Hepatocyte (in vitro differentiated cells): ENCODE data around the gene ARSG.

ENCODE experiments used
- CTCF ChIP-seq: fragments of 200-600 bp; sonication (generic); IDR thresholded peaks from 2 replicates; pipeline ENCODE4 v1.5.1; 2016; ENCODE audit warnings: antibody characterized with exemption, mild to moderate bottlenecking; ENCODE audit not compliant: poor library complexity
- EZH2 ChIP-seq: fragments of 200-600 bp; sonication (generic); IDR thresholded peaks from 2 replicates; pipeline ENCODE4 v1.6.1; 2016; ENCODE audit warnings: antibody characterized with exemption, mild to moderate bottlenecking, borderline replicate concordance
- EZH2phosphoT487 ChIP-seq: fragments of 200-600 bp; sonication (generic); IDR thresholded peaks from one replicate; pipeline ENCODE4 v1.6.1; 2018; ENCODE audit warnings: antibody characterized with exemption, mild to moderate bottlenecking, low read depth, moderate library complexity; ENCODE audit not compliant: unreplicated experiment, severe bottlenecking

GRCh38 chr17:68453991-68454665 is 162.8 kb downstream of the ARSG start:
- TF ChIP-seq CTCF = no peak
- TF ChIP-seq EZH2 = no peak
- TF ChIP-seq EZH2phosphoT487 = no peak
